Esophagus muscularis mucosa (tissue), 4 donors: ENCODE measurements around the gene MVB12B. TPM values are rescaled to one million over a fixed set of nuclear protein-coding genes. Genes with fewer than 3 reads are reported as not detected.
A peak's percentile ranks its signal among the peaks of the same experiment; 100 is the strongest.

Experiments used
- DNase-seq: peaks from one replicate; pipeline ENCODE4 v3.0.0-alpha.2; 2017; ENCODE audit errors: extremely low spot score
- H3K27ac ChIP-seq, 4 donors: fragments of 200-600 bp; sonication (generic); replicated peaks in 1 of 4; 1 replicate in 3 of 4; 2 replicates in 1 of 4; pipeline ENCODE4 v1.5.1; 2016 to 2019; ENCODE audit warnings: mild to moderate bottlenecking in 1 of 4
- H3K27me3 ChIP-seq, 4 donors: fragments of 200-600 bp; sonication (generic); one replicate each; pipeline versions ENCODE4 v1.5.1 to v1.6.0; 2016 to 2019
- H3K36me3 ChIP-seq, 4 donors: fragments of 200-600 bp; sonication (generic); one replicate each; pipeline ENCODE4 v1.5.1; 2016 to 2019
- H3K4me1 ChIP-seq, 4 donors: fragments of 200-600 bp; sonication (generic); one replicate each; pipeline ENCODE4 v1.5.1; 2016 to 2019
- H3K4me3 ChIP-seq, 4 donors: fragments of 200-600 bp; sonication (generic); 1 replicate in 2 of 4; 2 replicates in 2 of 4; pipeline ENCODE4 v1.5.1; 2016 to 2019; ENCODE audit warnings: mild to moderate bottlenecking in 4 of 4, moderate library complexity in 1 of 4
- H3K9me3 ChIP-seq, 4 donors: fragments of 200-600 bp; sonication (generic); 1 replicate in 3 of 4; 2 replicates in 1 of 4; pipeline ENCODE4 v1.5.1; 2016 to 2019
- EP300 ChIP-seq: sonication (generic); formaldehyde crosslinking; IDR thresholded peaks from one replicate; pipeline ENCODE4 v1.6.1; 2017; ENCODE audit warnings: antibody characterized with exemption
- POLR2A ChIP-seq: fragments of 450-650 bp; IDR thresholded peaks from one replicate; pipeline ENCODE4 v1.6.1; 2017; ENCODE audit warnings: antibody characterized with exemption, moderate library complexity, mild to moderate bottlenecking, low read depth
- POLR2AphosphoS5 ChIP-seq, 2 donors: sonication (generic); formaldehyde crosslinking; IDR thresholded peaks; one replicate each; pipeline ENCODE4 v1.6.1; 2017; ENCODE audit warnings: antibody characterized with exemption in 2 of 2
- WGBS: methylation state at CpG from one replicate; pipeline ENCODE4 v1.1.5; 2018; 5-methylcytosine and 5-hydroxymethylcytosine counted together
- intact Hi-C: fragments of 100-400 bp; cut with DNase I; formaldehyde crosslinking; loops from one replicate; pipeline ENCODE4 v1.15.1; 2023
- total RNA-seq, 4 donors: library from RNA; depleted of rRNA; stranded (reverse); fragments of >200 nt; gene quantifications; one replicate each; pipeline versions ENCODE4 v1.1.0 to v1.2.1, GENCODE V29; 2016
- TF ChIP-seq, protein P1 (sequence below), 3 experiments: fragments of 200-600 bp in 2 of 3; fragments of 450-650 bp in 1 of 3; sonication (generic) in 2 of 3; IDR thresholded peaks; one replicate each; pipeline ENCODE4 v1.5.1; 2017 to 2019; ENCODE audit warnings: antibody characterized with exemption in 3 of 3, mild to moderate bottlenecking in 2 of 3, moderate library complexity in 1 of 3

The MVB12B gene
- total RNA-seq, 4 donors from 2014 or later = 14.1 to 25.0 (median 18.4) TPM

DNA sequence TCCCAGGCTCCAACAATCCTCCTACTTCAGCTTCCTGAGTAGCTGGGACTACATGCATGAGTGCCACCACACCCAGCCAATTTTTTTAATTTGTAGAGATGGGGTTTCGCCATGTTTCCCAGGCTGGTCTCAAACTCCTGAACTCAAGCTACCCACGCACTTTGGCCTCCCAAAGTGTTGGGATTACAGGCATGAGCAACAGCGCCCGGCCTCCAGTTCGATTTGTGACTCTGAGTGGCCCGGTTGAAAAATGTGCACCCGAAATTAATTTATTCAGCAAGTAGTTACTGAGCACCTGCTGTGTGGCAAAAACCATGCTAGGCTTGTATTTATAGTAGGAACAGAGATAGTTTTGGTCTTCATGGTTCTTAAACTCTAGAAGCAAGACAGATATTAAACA, 58.3 kb downstream of the MVB12B start:
- DNase-seq = no peak
- Histone ChIP-seq H3K36me3 (peaks cover 8 to 63% (median 26%) of the 10 kb centered on the region in 4 donors), H3K27ac (no peak overlapping the region), H3K4me3 (no peak overlapping the region), H3K27me3 (no peaks in the 10 kb centered on the region), H3K9me3 (no peaks in the 10 kb centered on the region), H3K4me1 (peaks cover 0 to 20% (median 11%) of the 10 kb centered on the region in 4 donors)
- intact Hi-C loops = no loop called here
- 93% methylated on average over 7 of the region's 7 CpGs for WGBS
- TF ChIP-seq POLR2AphosphoS5 (IDR thresholded peaks at IDR 0.05) (no peak), EP300 (no peak), POLR2A (no peak)
- TF ChIP-seq, protein P1, sequence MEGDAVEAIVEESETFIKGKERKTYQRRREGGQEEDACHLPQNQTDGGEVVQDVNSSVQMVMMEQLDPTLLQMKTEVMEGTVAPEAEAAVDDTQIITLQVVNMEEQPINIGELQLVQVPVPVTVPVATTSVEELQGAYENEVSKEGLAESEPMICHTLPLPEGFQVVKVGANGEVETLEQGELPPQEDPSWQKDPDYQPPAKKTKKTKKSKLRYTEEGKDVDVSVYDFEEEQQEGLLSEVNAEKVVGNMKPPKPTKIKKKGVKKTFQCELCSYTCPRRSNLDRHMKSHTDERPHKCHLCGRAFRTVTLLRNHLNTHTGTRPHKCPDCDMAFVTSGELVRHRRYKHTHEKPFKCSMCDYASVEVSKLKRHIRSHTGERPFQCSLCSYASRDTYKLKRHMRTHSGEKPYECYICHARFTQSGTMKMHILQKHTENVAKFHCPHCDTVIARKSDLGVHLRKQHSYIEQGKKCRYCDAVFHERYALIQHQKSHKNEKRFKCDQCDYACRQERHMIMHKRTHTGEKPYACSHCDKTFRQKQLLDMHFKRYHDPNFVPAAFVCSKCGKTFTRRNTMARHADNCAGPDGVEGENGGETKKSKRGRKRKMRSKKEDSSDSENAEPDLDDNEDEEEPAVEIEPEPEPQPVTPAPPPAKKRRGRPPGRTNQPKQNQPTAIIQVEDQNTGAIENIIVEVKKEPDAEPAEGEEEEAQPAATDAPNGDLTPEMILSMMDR (IDR thresholded peaks at IDR 0.05) = no peak

DNA sequence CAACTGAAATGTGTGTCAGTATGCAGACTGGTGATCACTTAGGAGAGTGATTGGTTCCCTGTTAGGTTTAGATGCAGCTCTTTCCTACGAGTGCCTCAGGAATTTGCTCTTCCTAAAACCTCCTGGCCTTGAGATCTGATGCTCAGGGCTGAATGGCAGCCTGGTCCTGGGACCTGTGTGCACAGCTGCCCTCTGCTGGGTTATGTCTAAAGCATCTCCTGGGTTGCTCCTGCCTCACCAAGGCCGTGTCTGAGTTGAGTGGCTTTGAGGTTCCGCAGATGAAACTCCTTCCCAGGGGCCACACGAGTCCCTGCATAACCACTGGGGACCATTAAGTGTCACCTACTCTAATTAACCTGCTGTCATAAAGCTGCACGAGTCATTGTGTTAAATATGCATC, 59.5 kb downstream of the MVB12B start:
- TF ChIP-seq POLR2AphosphoS5 (IDR thresholded peaks at IDR 0.05) = no peak
- TF ChIP-seq, protein P1 (IDR thresholded peaks at IDR 0.05) = peak in 1 of 3 experiments; percentile 16
- no peak overlapping the region for H3K4me3 ChIP-seq
- no peaks in the 10 kb centered on the region for H3K9me3 ChIP-seq
- H3K36me3 ChIP-seq = peaks cover 8 to 60% (median 22%) of the 10 kb centered on the region in 4 donors
- H3K4me1 ChIP-seq = peaks cover 0 to 22% (median 16%) of the 10 kb centered on the region in 4 donors
- intact Hi-C loops = no loop called here
- WGBS = 73% methylated on average over 5 of the region's 5 CpGs
- no peak overlapping the region for H3K27ac ChIP-seq
- no peaks in the 10 kb centered on the region for H3K27me3 ChIP-seq
- DNase-seq = no peak

DNA sequence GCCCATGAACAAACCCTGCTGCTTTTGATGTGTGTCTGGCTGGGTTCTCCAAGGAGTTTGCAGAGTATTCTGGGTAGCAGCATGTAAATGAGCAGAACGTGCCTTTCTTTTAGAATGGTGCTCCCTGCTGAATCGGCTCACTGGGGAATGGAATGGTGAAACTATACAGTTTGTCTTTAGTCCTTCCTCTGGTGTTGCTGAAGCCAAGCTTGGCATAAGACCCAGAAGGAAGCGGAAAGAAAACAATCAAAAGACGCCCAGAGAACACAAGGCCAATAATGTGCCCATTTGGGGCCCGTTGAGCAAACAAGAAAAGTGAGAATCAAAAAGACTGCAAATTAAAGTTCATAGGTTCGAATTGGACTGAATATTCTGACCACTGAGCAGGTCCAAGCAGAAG, 60.1 kb downstream of the MVB12B start:
- DNase-seq = no peak
- Histone ChIP-seq H3K27me3 (no peaks in the 10 kb centered on the region), H3K4me1 (peaks cover under 1 to 29% (median 18%) of the 10 kb centered on the region in 4 donors), H3K36me3 (peaks cover 8 to 56% (median 19%) of the 10 kb centered on the region in 4 donors), H3K9me3 (no peaks in the 10 kb centered on the region), H3K4me3 (no peak overlapping the region), H3K27ac (no peak overlapping the region)
- TF ChIP-seq POLR2A (no peak), POLR2AphosphoS5 (IDR thresholded peaks at IDR 0.05) (no peak), EP300 (no peak)
- TF ChIP-seq, protein P1 (IDR thresholded peaks at IDR 0.05) = no peak
- intact Hi-C loops = no loop called here
- WGBS = 62% methylated on average over 6 of the region's 6 CpGs

DNA sequence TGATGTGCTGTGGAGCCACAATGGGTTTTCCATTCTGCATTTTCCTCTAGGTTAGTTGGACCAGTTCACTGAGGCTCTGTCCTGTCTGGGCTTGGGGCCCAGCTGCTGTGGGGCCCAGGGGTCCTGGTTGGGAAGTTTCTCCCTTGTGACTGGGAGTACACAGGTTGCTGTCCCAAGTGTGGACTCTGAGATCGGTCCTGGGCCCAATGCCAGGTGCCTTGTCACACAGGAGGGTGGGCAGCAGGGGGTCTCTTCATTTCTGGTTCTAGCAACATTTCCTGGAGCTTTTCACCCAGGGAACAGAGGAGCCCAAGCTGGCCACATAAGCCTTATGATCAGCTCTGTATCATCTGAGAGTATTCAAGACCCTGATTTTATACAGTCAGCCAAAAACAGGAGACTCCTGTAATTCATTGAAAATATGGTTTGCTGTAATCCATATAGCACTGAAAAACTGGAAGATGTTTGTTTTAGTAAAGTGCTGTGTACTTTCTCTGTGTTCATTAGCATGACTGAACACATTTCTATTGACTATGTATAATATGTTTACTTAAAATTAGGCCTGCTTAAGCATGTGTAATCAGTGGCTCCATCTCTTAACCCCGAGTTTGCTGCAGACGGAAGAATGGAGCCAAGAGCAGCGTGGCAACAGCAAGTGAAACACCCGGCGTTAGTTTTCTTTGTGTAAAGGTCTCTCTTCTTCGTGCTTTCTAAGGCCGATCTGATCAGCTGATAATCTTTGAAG, 62.5 kb downstream of the MVB12B start:
- Histone ChIP-seq H3K27ac (peak overlapping the region in 1 of 4 donors; percentile 1), H3K36me3 (peaks cover 6 to 55% (median 30%) of the 10 kb centered on the region in 4 donors), H3K4me3 (no peak overlapping the region), H3K27me3 (no peaks in the 10 kb centered on the region), H3K4me1 (peaks cover 16 to 52% (median 40%) of the 10 kb centered on the region in 4 donors), H3K9me3 (no peaks in the 10 kb centered on the region)
- intact Hi-C loops = no loop called here
- 86% methylated on average over 8 of the region's 8 CpGs for WGBS
- TF ChIP-seq, protein P1 (IDR thresholded peaks at IDR 0.05) = no peak
- no peak for TF ChIP-seq POLR2AphosphoS5 (IDR thresholded peaks at IDR 0.05)
- TF ChIP-seq POLR2A = no peak
- no peak for TF ChIP-seq EP300
- DNase-seq = no peak
